Measurements from ENCODE around the gene LAMA5.

Gene LAMA5, protein sequence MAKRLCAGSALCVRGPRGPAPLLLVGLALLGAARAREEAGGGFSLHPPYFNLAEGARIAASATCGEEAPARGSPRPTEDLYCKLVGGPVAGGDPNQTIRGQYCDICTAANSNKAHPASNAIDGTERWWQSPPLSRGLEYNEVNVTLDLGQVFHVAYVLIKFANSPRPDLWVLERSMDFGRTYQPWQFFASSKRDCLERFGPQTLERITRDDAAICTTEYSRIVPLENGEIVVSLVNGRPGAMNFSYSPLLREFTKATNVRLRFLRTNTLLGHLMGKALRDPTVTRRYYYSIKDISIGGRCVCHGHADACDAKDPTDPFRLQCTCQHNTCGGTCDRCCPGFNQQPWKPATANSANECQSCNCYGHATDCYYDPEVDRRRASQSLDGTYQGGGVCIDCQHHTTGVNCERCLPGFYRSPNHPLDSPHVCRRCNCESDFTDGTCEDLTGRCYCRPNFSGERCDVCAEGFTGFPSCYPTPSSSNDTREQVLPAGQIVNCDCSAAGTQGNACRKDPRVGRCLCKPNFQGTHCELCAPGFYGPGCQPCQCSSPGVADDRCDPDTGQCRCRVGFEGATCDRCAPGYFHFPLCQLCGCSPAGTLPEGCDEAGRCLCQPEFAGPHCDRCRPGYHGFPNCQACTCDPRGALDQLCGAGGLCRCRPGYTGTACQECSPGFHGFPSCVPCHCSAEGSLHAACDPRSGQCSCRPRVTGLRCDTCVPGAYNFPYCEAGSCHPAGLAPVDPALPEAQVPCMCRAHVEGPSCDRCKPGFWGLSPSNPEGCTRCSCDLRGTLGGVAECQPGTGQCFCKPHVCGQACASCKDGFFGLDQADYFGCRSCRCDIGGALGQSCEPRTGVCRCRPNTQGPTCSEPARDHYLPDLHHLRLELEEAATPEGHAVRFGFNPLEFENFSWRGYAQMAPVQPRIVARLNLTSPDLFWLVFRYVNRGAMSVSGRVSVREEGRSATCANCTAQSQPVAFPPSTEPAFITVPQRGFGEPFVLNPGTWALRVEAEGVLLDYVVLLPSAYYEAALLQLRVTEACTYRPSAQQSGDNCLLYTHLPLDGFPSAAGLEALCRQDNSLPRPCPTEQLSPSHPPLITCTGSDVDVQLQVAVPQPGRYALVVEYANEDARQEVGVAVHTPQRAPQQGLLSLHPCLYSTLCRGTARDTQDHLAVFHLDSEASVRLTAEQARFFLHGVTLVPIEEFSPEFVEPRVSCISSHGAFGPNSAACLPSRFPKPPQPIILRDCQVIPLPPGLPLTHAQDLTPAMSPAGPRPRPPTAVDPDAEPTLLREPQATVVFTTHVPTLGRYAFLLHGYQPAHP (N-terminal part only)

DNA sequence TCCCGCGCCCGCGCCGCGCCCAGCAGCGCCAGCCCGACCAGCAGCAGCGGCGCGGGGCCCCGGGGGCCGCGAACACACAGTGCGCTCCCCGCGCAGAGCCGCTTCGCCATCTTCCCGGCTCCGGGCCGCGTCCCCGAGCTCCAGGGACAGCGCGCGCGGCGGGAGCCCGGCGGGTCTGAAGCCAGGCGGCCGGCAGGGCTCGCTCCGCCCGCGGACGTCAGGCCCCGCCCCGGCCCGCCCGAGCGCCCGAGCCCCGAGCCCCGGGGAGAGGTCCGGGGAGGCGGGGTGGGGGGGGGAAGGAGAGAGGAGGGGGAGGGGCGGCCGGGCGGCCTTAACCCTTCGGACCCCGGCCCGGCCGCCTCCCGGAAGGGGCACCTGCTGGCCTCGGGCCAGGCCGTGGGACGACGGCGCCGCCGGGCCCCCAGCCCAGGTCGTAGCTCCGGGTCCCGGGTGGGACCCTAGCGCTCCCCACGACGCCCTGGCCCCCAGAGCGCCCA is at the start of gene LAMA5:
TSS of gene LAMA5 (minus strand) at position 177 of the 497 bp plus-strand sequence. CDS start at position 110, 67 bp downstream.
- peak; percentile 22 for DNase-seq

DNA sequence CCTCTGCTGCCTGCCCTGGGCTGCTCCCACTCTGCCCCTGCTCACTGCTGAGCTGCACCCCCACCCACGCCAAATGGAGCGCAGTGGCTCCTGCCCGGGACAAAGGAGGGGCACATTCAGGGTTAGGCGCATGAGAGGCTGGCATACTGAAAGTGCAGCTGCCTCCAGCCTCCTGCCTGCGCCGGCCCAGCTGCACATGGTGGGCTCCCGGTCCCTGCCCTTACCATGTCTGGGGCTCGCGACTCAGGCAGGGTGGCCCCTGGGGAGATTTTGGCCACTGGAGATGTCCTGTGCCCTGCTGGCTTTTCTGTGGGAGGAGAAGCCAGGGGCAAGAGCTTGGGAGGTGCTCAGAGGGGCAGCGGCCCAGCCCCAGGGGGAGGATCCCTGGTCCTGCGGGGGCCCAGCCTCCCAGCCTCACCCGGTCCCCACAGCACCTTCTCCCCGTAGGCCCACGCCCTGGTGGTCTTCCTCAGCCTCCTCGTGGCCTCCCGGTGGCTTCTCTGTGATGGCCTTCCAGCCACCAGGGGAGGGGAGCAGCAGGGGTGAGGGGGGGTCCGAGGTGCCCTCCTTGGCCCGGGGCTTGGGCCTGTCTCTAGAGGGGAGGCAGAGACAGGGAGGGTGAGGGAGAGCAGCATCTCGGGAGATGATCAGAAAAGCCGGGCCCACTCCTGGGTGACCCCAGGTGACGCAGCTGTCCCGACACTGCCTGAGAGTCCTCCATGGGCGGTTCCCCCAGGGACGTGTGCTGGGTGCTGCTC is 48.4 kb upstream of the LAMA5 start:
- no peak for DNase-seq

DNA sequence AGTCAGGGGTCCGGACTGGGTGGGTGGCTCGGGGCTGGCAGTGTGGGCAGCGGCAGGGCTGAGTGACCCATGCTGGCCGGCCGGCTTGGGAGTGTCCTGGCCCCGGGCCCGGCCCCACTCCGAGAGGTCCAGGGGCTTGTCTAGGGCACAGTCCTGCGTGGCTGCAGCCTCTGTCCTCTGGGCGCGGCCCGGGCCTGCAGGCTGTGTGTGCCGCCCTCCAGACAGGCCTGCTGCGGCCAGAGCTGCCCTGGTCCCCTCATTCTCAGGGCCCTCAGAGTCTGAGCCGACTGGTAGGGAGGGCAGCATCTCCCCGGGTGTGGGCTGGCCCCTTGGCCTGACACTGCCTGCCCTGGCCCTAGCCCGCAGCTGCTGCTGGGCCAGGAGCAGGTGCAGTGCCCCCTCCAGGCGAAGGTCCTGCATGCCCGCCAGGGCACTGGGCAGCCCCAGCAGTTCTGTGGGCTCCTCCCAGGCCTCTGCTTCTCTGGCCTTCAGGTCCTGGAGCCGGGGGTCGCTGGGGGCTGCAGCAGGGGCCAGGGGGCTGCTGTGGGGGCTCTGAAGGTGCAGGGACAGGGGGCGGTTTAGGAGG is 46.9 kb upstream of the LAMA5 start:
- DNase-seq = no peak

DNA sequence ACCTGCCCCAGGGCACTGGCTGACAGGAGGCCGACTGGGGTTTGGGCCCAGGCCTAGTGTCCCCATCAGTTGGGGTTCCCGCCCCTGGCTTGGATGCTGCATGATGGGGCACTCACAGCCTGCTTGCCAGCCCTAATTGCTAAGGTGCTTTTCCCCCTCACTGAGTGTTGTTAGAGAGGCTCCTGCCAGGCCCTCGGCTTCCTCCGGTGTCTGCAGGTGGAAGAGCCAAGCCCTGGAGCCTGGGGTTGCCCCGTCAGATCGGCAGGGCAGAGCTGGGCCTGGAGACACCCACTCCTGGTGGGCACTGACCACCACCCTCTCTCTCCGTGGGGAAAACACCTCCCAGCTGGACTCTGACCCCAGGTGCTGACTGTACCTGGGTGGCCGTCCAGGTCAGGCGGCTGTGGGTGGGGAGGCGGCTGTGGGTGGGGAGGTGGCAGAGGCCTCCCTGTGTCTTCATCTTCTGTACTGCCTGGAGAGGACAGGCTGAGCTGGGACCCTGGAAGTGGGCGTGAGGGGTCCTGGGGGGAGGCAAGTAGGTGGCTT is 46.0 kb upstream of the LAMA5 start:
- DNase-seq = no peak

DNA sequence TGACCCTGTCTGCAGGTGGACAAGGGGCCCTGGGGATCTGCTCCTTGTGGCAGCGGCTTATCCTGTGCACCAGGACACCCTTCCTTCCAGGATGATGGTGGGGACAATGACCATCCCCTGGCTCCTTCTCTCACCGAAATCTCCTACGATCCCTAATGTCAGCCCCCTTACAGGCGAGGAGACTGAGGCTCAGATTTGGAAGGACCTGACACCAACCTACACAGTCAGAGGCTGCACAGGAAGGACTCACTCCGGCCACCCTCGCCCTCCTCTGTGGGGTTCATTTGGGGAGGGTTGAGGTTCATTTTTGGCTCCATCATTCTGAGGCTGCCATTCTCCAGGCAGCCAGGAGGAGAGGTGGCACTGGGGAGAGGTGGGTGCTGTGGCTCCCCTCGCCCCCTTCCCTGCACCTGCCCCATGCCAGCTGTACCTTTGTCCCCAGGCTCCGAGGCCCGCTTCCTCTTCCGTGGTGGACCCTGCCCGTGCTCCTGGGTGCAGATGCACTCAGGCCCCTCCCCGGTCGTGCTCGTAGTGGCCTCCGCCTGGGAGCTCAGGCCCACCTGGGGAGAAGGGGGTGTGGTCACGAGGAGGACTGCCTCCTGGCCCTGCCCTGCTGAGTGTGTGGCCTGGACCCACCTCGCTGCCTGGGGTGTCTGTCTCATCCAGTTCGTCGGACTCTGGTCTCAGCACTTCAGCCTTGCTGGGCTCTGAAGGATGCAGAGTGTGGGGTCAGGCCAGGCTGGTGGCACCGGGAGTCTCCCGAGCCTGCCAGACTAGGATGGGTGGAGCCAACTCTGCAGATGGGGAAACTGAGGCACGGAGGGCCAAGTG is 45.3 kb upstream of the LAMA5 start:
- no peak for DNase-seq

DNA sequence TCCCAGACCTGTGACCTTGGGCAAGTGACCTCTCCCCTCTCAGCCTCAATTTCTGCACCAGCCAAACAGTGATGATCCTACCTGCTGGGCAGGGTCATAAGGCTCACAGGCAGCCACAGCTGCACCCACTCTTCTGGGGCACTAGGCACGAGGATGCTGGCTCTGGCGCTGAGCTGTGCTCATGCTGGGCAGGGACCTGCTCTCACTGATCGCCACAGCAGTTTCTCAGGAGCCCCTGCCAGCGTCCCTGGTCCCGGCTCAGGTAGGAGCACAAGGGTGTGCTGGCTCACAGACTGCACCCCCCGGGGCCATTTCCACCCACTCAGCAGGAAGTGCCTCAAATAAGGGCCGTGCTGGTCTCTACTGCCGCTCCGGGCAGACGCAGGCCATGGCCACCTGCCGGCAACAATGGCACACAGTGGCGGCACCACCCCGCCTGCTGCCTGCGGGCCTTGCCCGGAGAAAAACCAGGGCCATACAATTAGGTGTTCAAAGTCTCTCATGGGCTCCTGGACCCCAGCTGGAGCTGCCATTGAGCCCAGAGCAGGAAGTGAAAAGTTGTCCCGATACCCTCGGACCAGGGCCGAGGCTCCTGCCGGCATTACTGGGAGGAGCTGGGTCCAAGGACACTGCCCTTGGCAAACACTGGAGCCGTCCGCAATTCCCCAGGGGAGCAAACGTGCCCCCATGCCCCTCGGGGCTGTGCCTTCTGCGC is 44.5 kb upstream of the LAMA5 start:
- DNase-seq = no peak

DNA sequence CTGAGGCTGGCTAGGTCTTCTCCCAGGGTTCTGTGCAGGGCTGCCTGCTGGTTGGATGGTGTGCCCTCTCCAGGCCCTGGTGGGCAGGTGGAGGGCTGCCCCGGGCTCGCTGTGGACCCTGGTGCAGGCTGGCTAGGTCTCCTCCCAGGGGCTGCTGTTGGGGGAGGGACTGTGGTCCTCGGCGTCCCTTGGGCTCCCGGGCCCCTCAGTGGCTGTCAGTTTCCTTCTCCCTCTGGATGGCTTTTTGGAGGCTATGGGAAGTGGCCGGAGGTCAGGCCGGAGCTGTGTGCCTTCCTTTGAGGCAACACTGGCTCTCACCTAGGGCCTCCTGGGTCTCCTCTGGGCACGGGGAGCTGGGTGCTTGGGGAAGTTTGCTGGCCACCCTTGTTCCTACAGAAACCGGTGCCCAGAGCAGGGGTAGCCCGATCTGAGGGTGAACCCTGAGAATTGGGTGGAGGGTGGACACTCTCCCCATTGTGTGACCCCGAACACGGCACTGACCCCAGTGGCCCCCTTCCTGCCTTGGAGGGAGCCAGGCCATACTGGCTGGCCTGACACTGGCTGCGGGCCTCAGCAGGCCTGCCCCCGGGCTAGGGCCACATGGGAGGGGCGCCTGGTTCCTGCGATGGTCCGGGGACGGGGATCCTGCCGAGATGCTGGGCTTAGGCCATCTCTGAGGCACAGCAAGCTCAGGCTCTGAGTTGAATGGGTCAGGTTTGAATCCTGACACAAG is 43.8 kb upstream of the LAMA5 start:
- DNase-seq = no peak

DNA sequence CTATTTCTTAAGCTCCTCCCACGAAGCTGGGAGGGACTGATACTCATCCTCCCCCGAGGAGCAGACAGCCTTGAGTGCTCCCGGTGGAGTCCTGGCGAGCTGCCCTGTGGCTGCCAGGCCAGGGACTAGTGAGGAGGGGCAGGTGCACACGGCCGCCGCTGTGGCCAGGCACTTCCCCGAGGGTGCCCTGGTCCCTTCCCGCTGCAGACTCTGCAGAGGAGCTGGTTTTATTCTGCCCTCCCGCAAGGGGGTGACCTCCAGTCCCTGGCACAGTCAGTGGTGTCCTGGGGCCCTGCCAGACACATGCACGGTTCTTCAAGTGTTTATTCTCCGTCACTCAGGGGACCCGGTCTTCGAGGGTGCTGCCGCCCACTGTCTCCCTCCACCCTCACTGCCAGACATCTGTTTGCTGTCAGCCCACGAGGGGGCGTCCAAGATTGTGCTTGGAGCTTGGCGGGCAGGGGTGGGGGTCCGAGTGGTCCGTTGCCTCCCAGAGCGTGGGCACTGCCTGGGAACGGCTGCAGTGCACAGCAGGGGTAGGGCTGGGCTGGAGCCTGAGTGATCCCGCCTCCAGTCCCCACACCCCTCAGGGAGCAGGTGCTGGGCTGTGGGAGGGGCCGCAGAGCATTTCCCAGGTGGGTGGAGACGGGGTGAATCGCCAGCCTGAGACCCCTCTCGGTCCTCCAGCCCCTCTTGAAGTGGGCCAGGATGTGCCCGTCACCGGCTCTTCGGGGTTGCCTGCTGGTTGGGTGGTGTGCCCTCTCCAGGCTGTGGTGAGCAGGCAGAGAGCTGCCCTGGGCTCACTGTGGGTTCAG is 43.0 kb upstream of the LAMA5 start:
- peak; percentile 49 for DNase-seq

DNA sequence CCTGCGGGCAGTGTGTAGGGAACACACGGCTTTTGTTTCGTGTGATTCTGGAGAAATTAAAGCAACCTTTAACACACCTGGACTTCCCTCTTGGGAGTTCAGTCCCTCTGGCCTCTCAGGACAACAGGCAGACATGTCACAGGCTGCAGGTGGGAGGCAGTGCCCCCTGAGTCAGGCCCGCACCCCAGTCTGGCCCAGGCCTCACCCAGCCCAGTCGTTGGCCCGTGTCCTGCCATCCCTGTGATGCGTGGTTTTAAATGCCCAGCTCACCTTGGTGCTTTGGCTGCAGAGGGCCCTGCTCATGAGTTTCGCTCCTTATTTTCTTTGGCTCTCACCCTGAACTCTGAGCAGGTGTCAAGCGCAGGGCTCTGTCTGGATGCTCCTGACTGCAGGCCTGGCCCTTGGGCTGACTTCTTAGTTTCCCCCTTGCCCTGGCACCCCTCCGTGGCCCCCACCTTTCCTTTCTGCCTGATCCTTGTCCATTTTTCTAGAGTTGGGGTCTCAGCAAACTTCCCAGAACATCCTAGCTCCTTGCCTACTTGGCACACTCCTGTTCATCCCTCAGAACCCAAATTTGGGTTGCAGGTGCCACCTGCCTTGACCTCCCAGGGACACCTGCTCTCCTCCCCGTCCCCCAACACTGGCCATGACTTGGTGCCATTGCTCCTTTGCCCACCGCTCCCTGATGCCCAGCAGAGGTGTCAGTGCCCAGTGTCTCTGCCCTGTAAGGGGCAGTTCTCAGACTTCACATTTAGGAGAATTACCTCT is 42.2 kb upstream of the LAMA5 start:
- no peak for DNase-seq

DNA sequence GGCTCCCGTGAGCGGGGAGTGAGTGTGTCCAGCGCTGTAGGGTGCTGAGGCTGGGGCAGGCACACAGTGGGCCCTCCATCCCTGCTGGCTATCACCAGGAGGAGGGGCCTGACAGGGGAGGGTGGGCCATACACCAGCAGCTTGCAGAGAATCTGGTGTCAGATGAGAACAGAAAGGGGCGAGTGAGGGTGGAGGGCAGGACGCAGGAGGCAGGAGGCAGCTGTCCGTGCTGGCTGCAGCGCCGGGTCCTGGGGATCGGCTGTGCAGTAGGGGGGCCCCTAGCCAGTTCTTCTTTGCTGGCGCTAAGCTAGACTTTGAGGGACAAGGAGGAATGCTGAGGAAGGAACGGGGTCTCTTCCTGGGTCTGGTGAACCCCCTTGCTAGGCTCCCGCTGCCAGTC is 41.5 kb upstream of the LAMA5 start:
- DNase-seq = no peak

DNA sequence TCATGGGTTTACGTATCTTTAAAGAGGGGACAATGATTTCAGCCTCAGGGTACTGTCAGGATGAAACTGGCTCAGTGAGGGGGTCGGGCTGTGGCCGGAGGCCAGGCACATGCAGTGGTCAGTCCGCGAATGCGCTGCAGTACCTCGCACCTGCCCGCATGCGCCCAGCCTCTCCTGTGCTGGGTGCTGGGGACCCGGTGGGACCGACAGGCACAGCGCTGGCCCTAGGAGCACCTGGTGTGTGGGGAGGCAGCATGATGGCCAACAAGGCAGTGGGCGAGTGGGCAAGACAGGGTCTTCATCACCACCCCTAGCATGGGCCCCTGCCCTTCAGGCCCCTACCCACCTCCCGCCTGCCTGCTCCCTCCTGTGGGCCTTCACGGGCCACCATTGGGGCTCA is 40.9 kb upstream of the LAMA5 start:
- DNase-seq = no peak

DNA sequence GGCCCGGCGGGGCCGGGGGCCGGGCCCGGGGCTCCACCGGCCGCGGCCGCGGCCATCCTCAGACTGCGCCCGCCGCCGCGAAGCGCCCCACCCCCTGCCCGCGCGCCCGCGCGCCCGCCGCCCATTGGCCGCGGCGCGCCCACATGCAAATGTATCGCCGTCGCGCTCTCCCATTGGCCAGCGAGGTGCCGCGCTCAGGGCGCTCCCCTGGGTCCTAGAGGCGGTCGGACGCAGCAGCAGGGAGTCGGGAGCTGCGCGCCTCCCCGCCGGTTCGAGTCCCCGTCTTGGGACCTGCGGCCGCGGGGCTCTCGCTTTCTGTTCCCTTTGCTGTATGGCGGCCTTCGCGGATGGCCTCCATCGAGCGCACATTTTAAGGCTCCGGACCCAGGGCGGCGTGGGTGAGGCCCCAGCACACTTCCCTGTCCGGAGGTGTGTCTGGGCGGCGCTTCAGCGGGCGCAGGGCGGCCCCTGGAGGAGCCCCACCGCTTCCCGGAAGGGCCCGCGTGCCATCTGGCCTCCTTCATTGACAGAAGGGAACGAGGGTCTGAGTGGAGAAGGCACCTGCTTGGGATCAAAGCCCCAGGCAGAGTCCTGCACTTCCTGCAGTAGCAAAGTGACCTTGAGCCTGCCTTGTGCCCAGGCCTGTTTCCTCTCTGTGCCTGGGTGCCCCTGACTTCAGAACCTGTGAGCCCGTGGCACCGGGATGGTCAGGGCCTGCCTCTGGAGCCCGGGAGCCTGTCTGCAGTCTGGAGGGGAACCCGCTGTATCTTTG is 40.3 kb upstream of the LAMA5 start, which contains the start of gene CABLES2:
TSS of gene CABLES2 (minus strand) at position 65 of the 772 bp plus-strand sequence. CDS start at position 56, 9 bp downstream.
- DNase-seq = peak; percentile 91

DNA sequence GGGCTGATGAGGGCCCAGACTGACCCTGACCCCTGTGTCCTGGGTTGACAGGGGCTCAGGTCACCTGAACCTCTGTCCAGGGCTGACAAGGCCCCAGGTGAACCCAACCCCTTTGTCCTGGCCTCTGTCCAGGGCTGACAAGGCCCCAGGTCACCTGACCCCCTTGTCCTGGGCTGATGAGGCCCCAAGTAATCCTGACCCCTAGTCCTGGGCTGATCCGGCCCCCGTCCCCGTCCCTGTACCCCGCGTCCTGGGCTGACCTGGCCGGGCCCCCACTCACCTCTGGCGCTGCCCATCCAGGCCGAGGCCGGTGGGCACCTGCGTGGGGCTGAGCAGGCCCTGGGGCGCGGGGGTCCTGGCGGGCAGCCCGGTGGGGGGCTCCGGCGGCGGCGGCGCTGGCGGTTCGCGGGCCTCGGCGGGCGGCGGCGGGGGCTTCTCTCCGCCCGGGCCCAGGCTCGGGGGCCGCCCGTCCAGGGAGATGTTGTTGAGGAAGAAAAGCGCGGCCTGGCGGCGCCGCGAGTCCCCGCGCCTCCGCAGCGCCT is 39.6 kb upstream of the LAMA5 start:
- DNase-seq = no peak

DNA sequence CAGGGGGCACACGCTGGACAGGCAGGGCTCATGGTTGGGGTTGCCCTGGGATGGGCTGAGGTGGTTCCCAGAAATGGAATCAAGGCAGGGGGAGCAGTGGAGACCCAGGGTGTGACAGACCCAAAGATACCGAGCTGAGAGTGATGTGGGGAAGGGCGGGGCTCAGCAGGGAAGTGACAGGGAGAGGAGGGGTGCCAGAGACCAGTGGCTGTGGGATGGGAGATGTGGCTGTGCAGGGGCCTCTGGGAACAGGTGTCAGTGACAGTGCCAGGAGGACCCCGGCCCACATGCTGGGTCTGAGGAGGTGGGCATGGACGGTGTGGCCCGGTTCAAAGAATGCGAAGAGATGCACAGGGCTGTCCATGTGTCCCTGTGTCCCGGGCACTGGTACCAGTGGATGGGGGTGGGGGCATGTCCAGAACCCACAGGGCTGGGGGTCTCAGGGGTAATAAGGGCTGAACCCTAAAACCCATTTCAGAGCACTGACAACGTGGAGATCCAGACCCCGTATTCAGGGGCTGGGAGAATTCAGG is 38.9 kb upstream of the LAMA5 start:
- DNase-seq = no peak

DNA sequence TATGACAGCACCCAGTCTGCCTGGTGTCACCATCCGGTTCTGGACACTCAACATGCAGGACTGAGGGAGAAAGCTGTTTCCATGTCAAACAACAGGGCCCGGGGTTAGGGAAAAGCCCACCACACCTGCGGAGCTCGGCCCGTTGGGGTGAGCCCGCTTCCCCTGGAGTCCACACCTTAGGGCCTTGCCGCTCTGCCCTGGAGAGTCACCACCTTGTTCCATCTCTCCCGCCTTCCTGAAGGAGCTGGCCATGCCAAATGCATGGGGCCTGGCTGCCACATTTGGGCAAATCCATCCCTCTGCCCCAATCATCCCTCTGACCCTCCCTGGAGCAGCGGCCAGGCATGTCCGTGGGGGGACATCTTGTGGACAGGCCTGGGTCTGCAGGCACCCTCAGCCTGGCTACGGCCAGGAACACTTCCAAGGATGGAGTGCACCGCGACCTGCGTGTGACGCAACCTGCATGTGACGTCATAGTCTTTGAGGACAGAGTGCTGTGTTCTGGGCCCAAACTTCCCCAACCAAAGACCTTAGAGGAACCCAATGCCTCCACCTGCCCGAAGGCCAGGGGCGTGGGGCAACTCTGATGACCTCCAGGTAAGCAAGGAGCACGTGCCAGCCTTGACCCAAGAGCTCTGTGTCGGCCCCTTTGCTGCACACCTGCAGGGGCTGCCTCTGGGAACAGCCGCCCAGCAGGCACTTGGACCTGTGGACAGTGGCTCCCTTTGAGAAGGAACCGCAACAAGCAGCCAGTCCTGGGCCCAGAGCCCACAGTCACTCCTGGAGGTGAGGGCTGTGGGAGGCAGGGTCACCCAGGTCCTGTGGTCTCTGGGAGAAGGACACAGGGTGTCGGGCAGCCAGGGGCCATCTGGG is 38.2 kb upstream of the LAMA5 start:
- no peak for DNase-seq

All from CD4-positive, alpha-beta T cell treated with Interleukin-6 for 4 hours (primary cell).